Left ventricle myocardium superior (tissue), 1 donor: ENCODE data around the gene SERPINE2. TPM values are rescaled to one million over a fixed set of nuclear protein-coding genes. Genes with fewer than 3 reads are reported as not detected.
"Not testable (repeated sequence)": the region's sequence is repeated elsewhere in the genome, so short reads cannot be mapped to it uniquely, and the experiment has no call there.

ENCODE experiments used
- ATAC-seq: fragments of 200-7000 bp; cut with Tn5 transposase; one replicate; pipeline ENCODE4 v1.9.1; 2020; ENCODE audit warnings: mild to moderate bottlenecking, moderate library complexity
- DNase-seq: peaks from one replicate; pipeline ENCODE4 v3.0.0-alpha.2; 2020
- intact Hi-C: fragments of 100-400 bp; cut with micrococcal nuclease; formaldehyde crosslinking; loops from one replicate; pipeline ENCODE4 v1.11.0; 2022
- total RNA-seq: library from RNA; stranded (reverse); fragmentation: NEBNext Ultra II Directional; extraction: Animal tissue kit (Norgen Biotek cat#: 25700); gene quantifications from one replicate; pipeline ENCODE4 v1.2.1, GENCODE V29; 2021
- donor health status: DM: no; HTN: yes; CAD: no; lungs with severe emphysema.

Gene SERPINE2
- total RNA-seq, 1 donor from 2014 or later = 6.0 TPM

GRCh38 chr2:223952280-223952968, 86.7 kb downstream of the SERPINE2 start:
- ATAC-seq = no peak
- DNase-seq = no peak
- intact Hi-C loops = no loop called here

DNA sequence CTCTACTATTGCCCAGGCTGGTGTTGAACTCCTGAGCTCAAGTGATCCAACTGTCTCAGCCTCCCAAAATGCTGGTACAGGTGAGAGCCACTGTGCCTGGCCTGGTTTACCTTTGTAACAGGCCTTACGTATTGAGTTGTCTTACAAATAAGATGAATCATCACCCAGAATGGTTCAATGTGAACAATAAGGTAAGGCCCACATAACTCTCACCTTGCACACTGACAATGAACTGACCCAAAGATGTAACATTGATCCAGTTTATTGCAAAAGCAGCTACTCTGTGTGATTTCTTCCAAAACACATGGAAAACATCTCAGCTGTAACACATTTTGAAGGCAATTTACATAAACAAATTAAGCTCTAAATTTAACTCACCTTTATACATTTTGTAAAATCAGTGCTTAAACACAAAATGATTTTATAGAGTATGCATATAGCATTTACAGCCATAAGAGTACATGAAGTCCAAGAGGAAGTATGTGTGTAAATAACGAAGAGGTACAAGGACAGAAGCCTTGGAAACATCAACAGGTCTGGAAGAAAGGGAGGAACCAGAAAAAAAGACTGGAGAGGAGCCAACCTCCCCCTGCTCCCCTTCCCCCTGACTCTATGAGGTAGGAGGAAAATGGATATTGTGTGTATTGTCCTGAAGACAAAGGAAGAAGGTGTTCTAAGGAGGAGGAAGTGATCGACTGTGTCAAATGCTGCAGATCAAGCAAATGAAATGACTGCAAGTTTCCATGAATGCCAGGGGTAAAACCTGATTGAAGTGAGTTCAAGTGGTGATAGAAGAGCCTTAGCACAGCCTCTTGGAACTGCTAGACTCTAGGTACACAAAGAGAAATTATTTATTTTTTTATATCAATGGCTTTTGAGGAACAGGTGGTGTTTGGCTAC, 88.4 kb downstream of the SERPINE2 start:
- no peak for DNase-seq
- ATAC-seq = no peak
- intact Hi-C loops = no loop called here

DNA sequence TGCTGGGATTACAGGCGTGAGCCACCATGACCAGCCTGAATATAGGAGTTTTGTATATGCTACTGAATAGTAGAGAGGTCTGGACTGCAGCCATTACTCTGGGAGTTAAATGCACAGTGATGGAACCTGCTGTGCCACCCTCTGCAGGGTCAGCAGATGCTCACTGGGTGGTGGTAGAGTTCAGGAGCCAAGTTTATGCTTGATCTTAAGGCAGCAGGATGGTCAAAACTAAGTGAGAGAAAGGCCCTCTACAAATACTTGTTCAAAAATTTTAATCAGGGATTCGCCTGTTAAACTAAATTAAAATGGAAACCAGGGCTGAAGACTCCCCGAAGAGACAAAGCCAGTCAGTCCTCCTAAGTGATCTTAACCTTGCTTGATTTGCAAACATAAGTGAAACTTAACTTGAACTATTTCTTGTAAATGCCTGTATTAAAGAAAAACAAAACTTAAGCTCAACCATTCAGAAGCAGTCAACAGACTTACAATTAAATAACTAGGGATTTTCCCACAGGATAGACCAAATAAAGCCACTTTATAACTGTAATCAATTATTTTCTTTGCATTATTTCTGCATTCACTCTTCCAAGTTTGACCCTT, 89.7 kb downstream of the SERPINE2 start:
- ATAC-seq (no peak), DNase-seq (no peak)
- intact Hi-C loops = no loop called here

DNA sequence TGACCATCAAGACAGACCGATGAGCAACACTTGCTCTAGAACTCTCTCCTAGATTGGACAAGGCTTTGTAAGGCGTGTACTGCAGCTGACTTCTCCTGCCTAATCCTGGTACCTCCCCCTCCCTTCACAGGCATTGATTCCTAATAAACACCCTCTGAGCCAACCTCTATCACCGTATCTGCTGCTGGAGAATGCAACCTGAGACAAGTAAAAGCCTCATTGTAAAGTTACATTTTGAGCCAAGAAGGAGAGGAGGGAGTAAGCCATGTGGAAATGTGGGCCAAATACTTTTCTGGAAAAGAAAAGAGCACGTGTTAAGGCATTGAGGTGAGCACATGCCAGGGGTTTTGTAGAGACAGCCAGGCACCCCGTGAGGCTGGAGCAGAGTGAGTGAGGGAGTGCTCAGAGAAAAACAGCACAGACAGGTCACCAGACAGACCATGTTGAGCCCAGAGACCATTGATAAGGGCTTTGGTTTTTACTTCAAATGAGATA, 91.3 kb downstream of the SERPINE2 start:
- ATAC-seq (no peak), DNase-seq (no peak)
- intact Hi-C loops = no loop called here

- DNase-seq (no peak), ATAC-seq (no peak)
- intact Hi-C loops = no loop called here
These were observed 93.3 kb downstream of the SERPINE2 start for GRCh38 chr2:223945755-223946154.

DNA sequence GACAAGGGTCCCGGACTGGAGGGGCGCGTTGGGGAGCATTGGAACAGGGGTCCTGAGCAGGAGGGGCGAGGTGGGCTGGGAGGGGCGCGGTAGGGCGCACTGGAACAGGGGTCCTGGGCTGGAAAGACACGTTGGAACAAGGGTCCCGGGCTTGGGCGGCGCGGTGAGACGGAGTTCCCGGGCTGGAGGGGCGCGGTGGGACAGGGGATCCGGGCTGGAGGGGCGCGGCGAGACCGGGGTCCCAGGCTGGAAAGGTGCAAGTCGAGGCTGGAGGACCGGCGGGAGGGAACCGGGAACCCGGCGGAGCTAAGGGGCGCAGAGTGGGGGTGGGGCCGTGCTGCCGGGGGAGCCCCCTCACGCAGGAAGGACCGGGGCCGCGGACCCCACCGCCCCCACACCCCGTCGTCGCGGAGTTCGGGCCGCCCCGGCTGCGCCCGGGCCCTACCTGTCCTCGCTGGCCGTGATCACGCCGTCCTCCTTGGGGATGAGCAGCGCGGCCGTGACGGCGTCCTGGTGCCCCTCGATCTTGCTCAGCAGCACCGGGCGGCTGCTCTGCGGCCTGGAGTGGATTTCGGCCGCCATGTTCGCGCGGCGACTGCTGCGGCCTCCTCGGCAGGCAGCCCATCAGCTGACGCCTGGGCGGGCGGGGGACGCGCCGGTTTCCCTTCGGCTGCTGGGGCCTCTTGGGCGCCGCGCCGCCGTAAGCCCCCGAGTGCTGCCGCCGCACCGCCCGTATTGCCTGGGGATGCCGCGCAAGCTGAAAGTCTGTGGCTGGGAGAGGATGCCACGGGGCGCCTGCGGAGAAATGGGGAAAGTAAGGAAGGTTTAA, 94.2 kb downstream of the SERPINE2 start, which contains the start of gene WDFY1:
TSS of gene WDFY1 (minus strand) at position 633 of the 829 bp plus-strand sequence. CDS start at position 582, 51 bp downstream.
- ATAC-seq (peak; percentile 98), DNase-seq (peak; percentile 95)
- intact Hi-C loops = no loop called here

GRCh38 chr2:223944166-223944702, 94.9 kb downstream of the SERPINE2 start:
- intact Hi-C loops = no loop called here
- peak; percentile 73 for ATAC-seq
- peak; percentile 54 for DNase-seq

DNA sequence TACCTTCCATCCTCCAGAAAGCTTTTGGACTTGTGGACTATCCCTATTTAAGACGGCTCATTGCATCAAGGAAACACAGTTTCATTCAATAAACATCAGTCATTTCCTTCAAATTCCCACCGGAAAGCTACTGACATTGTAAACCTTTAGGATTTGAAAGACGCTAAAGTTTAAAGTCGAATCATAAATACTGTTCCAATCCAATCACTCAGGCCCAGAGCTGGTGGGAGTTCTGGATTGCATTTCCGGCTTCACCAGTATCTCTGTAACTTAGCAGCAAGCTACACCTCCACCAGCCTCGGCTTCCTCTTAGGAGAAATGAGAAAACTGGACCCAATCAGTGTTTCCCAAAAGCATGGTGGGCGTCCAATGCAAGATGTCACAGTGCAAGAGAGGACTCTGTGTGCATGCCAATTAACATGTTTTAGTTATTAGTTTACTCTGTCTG, 95.5 kb downstream of the SERPINE2 start:
- ATAC-seq (no peak), DNase-seq (no peak)
- intact Hi-C loops = no loop called here

DNA sequence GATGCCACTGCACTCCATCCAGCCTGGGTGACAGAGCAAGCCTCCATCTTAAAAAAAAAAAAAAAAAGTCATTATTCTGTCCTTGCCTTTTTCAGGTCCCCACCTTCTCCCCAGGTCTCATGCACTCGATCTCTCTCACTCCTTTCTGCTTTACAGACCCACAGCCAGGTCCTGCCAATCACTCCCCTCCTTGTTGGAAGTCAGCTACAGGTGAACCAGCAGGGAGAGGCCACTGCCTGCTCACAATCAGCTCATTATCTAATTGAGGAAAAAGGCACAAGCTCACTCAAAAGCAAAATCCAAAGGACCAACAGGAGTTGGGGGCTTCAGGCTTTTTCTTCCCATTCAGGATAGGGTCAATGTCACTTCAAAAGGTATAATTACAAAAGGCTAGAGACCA, 96.0 kb downstream of the SERPINE2 start:
- ATAC-seq = no peak
- no peak for DNase-seq
- intact Hi-C loops = no loop called here

GRCh38 chr2:223941579-223942277, 97.4 kb downstream of the SERPINE2 start:
- DNase-seq = no peak
- ATAC-seq = no peak
- intact Hi-C loops = no loop called here

DNA sequence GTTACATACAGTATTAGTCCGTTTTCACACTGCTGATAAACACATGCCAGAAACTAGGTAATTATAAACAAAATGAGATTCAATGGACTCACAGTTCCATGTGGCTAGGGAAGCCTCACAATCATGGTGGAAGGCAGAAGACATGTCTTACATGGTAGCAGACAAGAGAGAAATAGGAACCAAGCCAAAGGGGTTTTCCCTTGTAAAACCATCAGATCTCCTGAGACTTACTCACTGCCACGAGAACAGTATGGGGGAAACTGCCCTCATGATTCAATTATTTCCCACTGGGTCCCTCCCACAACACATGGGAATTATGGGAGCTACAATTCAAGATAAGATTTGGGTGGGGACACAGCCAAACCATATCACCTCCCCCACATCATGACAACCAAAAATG, 99.6 kb downstream of the SERPINE2 start:
- ATAC-seq, intact Hi-C loops, DNase-seq: not testable (repeated sequence)

- DNase-seq (no peak), ATAC-seq (peak; percentile 31)
- intact Hi-C loops = no loop called here
These were observed 101.6 kb downstream of the SERPINE2 start for GRCh38 chr2:223937535-223937934.

GRCh38 chr2:223936862-223937326, 102.2 kb downstream of the SERPINE2 start:
- intact Hi-C loops = no loop called here
- no peak for ATAC-seq
- no peak for DNase-seq

- intact Hi-C loops = no loop called here
- ATAC-seq (no peak), DNase-seq (no peak)
These were observed 103.5 kb downstream of the SERPINE2 start for GRCh38 chr2:223935459-223936125.

DNA sequence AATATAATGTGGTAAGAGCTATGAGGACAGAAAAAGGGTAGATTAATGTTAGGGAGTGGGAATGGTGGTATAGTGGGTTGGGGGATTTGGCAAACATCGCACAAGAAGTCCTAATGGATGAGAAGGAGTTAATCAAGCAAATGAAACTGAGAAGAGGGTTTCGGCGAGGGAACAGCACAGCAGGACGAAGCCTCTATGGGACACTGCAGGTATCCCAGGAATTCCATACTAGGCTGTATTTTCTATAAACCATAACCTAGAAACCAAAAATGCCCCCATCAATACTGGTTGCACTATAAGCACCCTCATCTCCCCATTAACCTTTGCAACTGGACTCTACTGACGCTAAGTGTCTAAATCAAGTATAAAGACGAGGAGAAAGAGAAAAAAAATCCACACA, 104.2 kb downstream of the SERPINE2 start:
- intact Hi-C loops = no loop called here
- ATAC-seq = no peak
- DNase-seq = no peak

GRCh38 chr2:223932816-223933800, 106.0 kb downstream of the SERPINE2 start:
- ATAC-seq = no peak
- intact Hi-C loops = no loop called here
- no peak for DNase-seq
